Sigmoid colon (tissue), 7 donors: ENCODE measurements around the gene GRHPR. TPM values are rescaled to one million over a fixed set of nuclear protein-coding genes. Genes with fewer than 3 reads are reported as not detected.
"Not testable (repeated sequence)": the region's sequence is repeated elsewhere in the genome, so short reads cannot be mapped to it uniquely, and the experiment has no call there.

Experiments used
- DNase-seq: peaks from one replicate; pipeline ENCODE4 v3.0.0-alpha.2; 2019
- H3K27ac ChIP-seq, 4 donors: fragments of 200-600 bp; sonication (generic); one replicate each; pipeline ENCODE4 v1.5.1; 2016 to 2019; ENCODE audit warnings: mild to moderate bottlenecking in 1 of 4
- H3K27me3 ChIP-seq, 3 donors: fragments of 200-600 bp; sonication (generic); one replicate each; pipeline ENCODE4 v1.5.1; 2019; ENCODE audit warnings: mild to moderate bottlenecking in 1 of 3
- H3K36me3 ChIP-seq, 4 donors: fragments of 200-600 bp; sonication (generic); one replicate each; pipeline ENCODE4 v1.5.1; 2016 to 2019
- H3K4me1 ChIP-seq, 4 donors: fragments of 200-600 bp; sonication (generic); one replicate each; pipeline ENCODE4 v1.5.1; 2017 to 2019
- H3K4me3 ChIP-seq, 4 donors: fragments of 200-600 bp; sonication (generic); one replicate each; pipeline ENCODE4 v1.5.1; 2017 to 2019; ENCODE audit warnings: mild to moderate bottlenecking in 2 of 4, moderate library complexity in 1 of 4
- H3K9me3 ChIP-seq, 4 donors: fragments of 200-600 bp in 3 of 4; sonication (generic) in 3 of 4; one replicate each; pipeline versions ENCODE4 v1.5.1 to v1.6.1; 2013 to 2019
- EP300 ChIP-seq, 4 donors: sonication (generic); formaldehyde crosslinking; IDR thresholded peaks; one replicate each; pipeline ENCODE4 v1.6.1; 2017; ENCODE audit warnings: antibody characterized with exemption in 4 of 4
- POLR2A ChIP-seq, 2 donors: fragments of 450-650 bp; IDR thresholded peaks; one replicate each; pipeline ENCODE4 v1.6.1; 2016; ENCODE audit warnings: antibody characterized with exemption in 2 of 2, mild to moderate bottlenecking in 2 of 2, moderate library complexity in 2 of 2
- POLR2AphosphoS5 ChIP-seq, 4 donors: sonication (generic); formaldehyde crosslinking; IDR thresholded peaks; one replicate each; pipeline ENCODE4 v1.6.1; 2017; ENCODE audit warnings: antibody characterized with exemption in 4 of 4
- WGBS, 2 donors: extraction: QIAGEN DNeasy Blood & Tissue Kit; methylation state at CpG; one replicate each; pipeline ENCODE4 v1.1.7; 2013; 5-methylcytosine and 5-hydroxymethylcytosine counted together
- intact Hi-C: fragments of 100-400 bp; cut with DNase I; formaldehyde crosslinking; loops from one replicate; pipeline ENCODE4 v1.15.1; 2023
- polyA plus RNA-seq, 3 donors: library from polyadenylated mRNA; stranded (reverse); fragments of 200-250 nt; gene quantifications; one replicate each; pipeline ENCODE4 v1.2.3, GENCODE V29; 2013
- total RNA-seq, 4 donors: library from RNA; depleted of rRNA; stranded (reverse); fragments of >200 nt; gene quantifications; one replicate each; pipeline ENCODE4 v1.1.0, GENCODE V29; 2016
- TF ChIP-seq, protein P1 (sequence below), 4 experiments: fragments of 450-650 bp in 3 of 4; fragments of 200-600 bp in 1 of 4; IDR thresholded peaks; one replicate each; pipeline ENCODE4 v1.5.1; 2016 to 2019; ENCODE audit warnings: antibody characterized with exemption in 4 of 4, mild to moderate bottlenecking in 3 of 4, moderate library complexity in 2 of 4
- donor health status: healthy with polysubstance abuse.
- donor health status: Bipolar disorder and iron deficiency.
- donor health status: healthy.

Gene GRHPR
- total and polyA plus RNA-seq, 7 donors: 84.1 to 165 (median 127) TPM

DNA sequence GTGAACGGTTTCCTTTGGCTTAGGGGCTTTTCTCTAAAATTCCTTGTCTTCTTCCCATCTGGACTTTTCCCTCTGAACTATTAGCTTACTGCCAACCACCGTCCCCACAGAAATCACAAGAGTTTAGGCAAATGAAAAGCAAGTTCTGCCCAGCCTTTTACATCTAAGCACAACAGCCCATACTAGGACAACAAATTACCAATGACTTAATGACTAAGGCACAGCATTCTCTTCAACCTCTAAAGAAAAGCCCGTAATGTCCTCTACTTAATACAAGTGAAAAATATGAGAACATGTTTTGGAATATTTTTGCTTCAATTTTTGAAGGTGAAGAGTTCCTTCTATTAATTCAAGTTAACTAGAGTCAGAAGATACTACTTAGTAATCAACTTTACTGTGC is 41.5 kb downstream of the GRHPR start:
- no peak for DNase-seq
- intact Hi-C loops: loop anchor here (5.0 to 10.0 kb wide), 2 partner anchors 42 to 601 kb away; partner anchors contain the start of genes GRHPR and SHB
- Histone ChIP-seq H3K27ac (peak overlapping the region; percentile 99 to 100 (median 100)), H3K4me1 (peaks cover 0 to 44% (median 39%) of the 10 kb centered on the region in 4 donors), H3K27me3 (no peaks in the 10 kb centered on the region), H3K9me3 (no peaks in the 10 kb centered on the region), H3K4me3 (peak overlapping the region; percentile 82 to 99 (median 88)), H3K36me3 (no peaks in the 10 kb centered on the region)
- TF ChIP-seq POLR2AphosphoS5 (IDR thresholded peaks at IDR 0.05): no peak
- TF ChIP-seq, protein P1, sequence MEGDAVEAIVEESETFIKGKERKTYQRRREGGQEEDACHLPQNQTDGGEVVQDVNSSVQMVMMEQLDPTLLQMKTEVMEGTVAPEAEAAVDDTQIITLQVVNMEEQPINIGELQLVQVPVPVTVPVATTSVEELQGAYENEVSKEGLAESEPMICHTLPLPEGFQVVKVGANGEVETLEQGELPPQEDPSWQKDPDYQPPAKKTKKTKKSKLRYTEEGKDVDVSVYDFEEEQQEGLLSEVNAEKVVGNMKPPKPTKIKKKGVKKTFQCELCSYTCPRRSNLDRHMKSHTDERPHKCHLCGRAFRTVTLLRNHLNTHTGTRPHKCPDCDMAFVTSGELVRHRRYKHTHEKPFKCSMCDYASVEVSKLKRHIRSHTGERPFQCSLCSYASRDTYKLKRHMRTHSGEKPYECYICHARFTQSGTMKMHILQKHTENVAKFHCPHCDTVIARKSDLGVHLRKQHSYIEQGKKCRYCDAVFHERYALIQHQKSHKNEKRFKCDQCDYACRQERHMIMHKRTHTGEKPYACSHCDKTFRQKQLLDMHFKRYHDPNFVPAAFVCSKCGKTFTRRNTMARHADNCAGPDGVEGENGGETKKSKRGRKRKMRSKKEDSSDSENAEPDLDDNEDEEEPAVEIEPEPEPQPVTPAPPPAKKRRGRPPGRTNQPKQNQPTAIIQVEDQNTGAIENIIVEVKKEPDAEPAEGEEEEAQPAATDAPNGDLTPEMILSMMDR (IDR thresholded peaks at IDR 0.05): no peak
- no peak for TF ChIP-seq POLR2A (IDR thresholded peaks at IDR 0.05)
- TF ChIP-seq EP300 (IDR thresholded peaks at IDR 0.05): no peak
- WGBS, 2 donors: 31 to 50% methylated on average over 3 of the region's 3 CpGs

DNA sequence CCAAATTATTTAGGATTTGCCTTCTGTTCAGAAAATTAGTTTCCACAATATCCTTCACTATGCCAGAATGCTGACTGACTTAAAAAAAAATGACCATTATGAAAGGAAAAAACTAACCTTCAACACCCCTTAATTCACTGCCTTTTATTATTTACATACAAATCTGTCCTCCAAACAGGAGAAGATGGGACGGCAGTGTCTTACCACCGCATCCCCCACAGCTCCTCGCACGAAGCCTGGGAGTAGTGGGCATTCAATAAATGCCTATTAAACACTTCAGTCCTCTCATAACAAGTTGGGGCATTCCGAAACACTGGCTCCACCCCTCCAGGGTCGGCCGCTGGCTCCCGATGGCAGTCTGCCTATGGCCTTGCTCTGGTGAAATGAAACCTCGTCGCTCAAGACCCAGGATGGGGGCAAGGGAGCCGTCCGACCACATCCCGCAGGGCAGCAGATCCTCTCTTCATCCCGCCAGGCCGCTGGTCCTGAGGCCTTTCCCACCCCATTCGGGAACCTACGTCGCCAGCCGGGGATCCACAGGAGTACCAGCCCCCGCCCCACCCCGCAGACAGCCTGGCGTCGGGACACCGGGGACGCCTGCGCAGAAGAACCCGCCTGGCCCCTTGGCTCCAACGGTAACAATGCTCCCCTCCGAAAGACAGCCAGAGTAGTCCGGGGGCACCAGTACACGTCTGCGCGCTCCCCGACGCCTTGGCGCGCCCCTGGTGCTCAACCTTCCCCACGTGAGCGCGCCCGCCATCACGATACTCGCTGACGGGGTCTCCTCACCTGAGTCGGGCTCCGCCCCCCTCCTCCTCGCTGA is 42.1 kb downstream of the GRHPR start:
- Histone ChIP-seq H3K9me3 (no peaks in the 10 kb centered on the region), H3K4me1 (peaks cover 0 to 44% (median 39%) of the 10 kb centered on the region in 4 donors), H3K36me3 (no peaks in the 10 kb centered on the region), H3K27me3 (no peaks in the 10 kb centered on the region), H3K27ac (peak overlapping the region; percentile 99 to 100 (median 100)), H3K4me3 (peak overlapping the region; percentile 82 to 99 (median 88))
- WGBS, 2 donors: 0% methylated on average over 47 of the region's 47 CpGs
- intact Hi-C loops: loop anchor here (5.0 to 10.0 kb wide), 2 partner anchors 42 to 600 kb away; partner anchors contain the start of genes GRHPR and SHB
- TF ChIP-seq POLR2AphosphoS5 (IDR thresholded peaks at IDR 0.05): peak in 2 of 4 donors; percentile 32 to 46
- TF ChIP-seq, protein P1 (IDR thresholded peaks at IDR 0.05): no peak
- peak; percentile 91 for DNase-seq

DNA sequence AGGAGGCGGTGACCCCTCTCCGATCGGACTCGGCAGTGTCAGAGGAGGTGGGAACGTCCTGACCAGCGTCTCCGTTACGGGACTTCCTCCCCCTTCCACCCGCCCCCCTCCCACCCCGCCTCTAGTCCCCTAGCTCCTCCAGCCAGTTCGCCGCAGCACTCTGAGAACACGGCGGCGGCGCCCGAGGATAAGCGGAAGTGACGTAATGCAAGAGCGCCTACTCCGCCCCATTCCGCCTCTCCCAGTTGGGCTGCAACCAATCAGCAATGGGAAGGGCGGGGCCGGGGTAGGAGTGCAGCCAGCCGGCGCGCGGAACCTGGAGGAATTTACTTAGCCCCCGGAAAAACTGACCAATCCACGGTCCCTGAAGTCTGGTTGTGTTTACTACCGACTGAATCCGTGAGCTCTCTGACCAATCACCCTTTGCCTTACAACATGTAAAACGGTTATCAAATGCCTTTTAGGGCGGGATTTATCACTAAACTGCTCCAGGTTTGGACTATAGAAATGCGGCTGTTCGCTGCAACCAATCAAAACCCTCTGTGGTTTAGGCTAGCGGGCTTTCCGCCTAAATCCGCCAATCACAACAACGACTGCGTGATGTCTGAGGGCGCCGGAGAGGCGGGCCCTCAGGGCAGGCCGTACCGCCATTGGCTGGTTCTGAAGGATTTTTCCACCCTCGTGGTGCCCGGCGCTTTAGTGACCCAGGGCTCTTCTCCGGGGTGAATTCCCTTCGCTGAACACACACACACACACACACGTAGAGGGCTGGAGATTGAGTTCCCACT is 42.9 kb downstream of the GRHPR start, which contains the start of gene ZBTB5:
Gene ZBTB5, minus strand, starts transcription at position 202 of the 788 bp plus-strand sequence. CDS start 22,899 bp downstream, outside the sequence.
- intact Hi-C loops: loop anchor here (10.0 kb wide), 1 partner anchor 599 kb away; the partner anchor contains the start of gene SHB
- H3K4me1 ChIP-seq: peaks cover 0 to 44% (median 39%) of the 10 kb centered on the region in 4 donors
- peak within 1 kb of the TSS; percentile 99 to 100 (median 100) for H3K27ac ChIP-seq
- TF ChIP-seq EP300 (IDR thresholded peaks at IDR 0.05): peak in 1 of 4 donors; percentile 25
- TF ChIP-seq, protein P1 (IDR thresholded peaks at IDR 0.05): no peak
- TF ChIP-seq POLR2A (IDR thresholded peaks at IDR 0.05): peak; percentile 80 to 89
- peak; percentile 84 to 91 (median 89) for TF ChIP-seq POLR2AphosphoS5 (IDR thresholded peaks at IDR 0.05)
- no peaks in the 10 kb centered on the region for H3K27me3 ChIP-seq
- 0% methylated on average over 52 of the region's 52 CpGs for WGBS, 2 donors
- H3K4me3 ChIP-seq: peak within 1 kb of the TSS; percentile 82 to 99 (median 88)
- no peaks in the 10 kb centered on the region for H3K9me3 ChIP-seq
- peak; percentile 100 for DNase-seq
- no peaks in the 10 kb centered on the region for H3K36me3 ChIP-seq

DNA sequence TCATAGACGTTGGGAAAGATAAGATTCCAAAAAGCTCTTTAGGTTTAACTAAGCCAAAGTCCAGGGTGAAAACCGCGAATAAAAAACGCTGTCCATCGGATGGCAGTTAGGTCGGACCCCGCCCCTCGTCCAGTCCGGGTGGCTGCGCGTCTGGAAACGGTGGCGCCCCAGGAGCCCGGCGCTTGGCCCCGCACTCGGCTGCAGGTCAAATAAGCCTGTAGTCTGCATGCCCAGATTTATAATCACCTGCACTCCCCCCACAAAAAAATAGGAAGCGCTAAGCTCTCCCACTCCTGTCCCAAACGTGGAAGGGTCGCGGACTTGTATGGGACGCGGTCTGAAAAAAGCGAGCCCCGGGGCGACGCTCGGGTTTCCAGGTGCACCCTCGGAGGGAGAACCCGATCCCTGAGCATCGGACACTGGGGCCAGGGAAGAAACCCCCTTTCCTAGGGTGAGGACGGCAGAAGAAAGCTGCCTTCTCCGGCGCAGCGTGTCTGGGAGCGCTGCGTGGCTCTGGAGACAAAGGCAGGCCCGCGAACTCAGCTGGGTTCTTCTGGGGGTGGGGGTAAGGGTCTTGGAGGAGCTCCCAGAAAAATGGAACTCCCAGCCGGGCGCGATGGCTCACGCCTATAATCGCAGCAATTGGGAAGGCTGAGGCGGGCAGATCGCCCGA is 43.7 kb downstream of the GRHPR start:
- WGBS, 2 donors: 0% methylated on average over 47 of the region's 47 CpGs
- H3K9me3 ChIP-seq: no peaks in the 10 kb centered on the region
- no peaks in the 10 kb centered on the region for H3K36me3 ChIP-seq
- peaks cover 0 to 40% (median 38%) of the 10 kb centered on the region in 4 donors for H3K4me1 ChIP-seq
- peak overlapping the region; percentile 82 to 99 (median 88) for H3K4me3 ChIP-seq
- no peaks in the 10 kb centered on the region for H3K27me3 ChIP-seq
- DNase-seq: peak; percentile 94
- intact Hi-C loops: loop anchor here (10.0 kb wide), 1 partner anchor 599 kb away; the partner anchor contains the start of gene SHB
- peak overlapping the region; percentile 99 to 100 (median 100) for H3K27ac ChIP-seq
- no peak for TF ChIP-seq EP300 (IDR thresholded peaks at IDR 0.05)
- TF ChIP-seq POLR2AphosphoS5 (IDR thresholded peaks at IDR 0.05): peak in 3 of 4 donors; percentile 35 to 72 (median 55)

DNA sequence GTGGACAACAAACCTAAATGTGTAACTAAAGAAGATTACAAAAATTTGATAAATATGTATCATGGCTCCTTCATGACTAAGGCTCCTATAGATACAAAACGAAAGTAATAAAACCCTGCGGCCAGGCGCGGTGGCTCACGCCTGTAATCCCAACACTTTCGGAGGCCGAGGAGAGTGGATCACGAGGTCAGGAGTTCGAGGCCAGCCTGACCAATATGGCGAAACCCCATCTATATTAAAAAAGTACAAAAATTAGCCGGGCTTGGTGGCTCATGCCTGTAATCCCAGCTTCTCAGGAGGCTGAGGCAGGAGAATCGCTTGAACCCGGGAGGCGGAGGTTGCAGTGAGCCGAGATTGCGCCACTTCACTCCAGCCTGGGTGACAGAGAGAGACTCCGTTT is 45.0 kb downstream of the GRHPR start:
- peaks cover 0 to 35% (median 29%) of the 10 kb centered on the region in 4 donors for H3K4me1 ChIP-seq
- H3K27ac ChIP-seq: not testable (repeated sequence)

More for the DNA sequence above, 45.0 kb downstream of the GRHPR start:
- WGBS, 2 donors: 49 to 81% methylated on average over 17 of the region's 17 CpGs
- not testable (repeated sequence) for H3K36me3 ChIP-seq, H3K9me3 ChIP-seq, H3K27me3 ChIP-seq, H3K4me3 ChIP-seq, DNase-seq
- intact Hi-C loops: loop anchor here (10.0 kb wide), 1 partner anchor 597 kb away; the partner anchor contains the start of gene SHB
